Caki2 (cell line): Measurements from ENCODE around the gene OTULINL. TPM values are rescaled to one million over a fixed set of nuclear protein-coding genes. Genes with fewer than 3 reads are reported as not detected.
"Not testable (repeated sequence)": the region's sequence is repeated elsewhere in the genome, so short reads cannot be mapped to it uniquely, and the experiment has no call there.

Experiments used
- DNase-seq: peaks from one replicate; pipeline ENCODE4 v3.0.0-alpha.2; 2015; ENCODE audit warnings: low read depth
- in situ Hi-C: cut with HindIII; loops from 2 replicates; pipeline ENCODE4 v1.10.0; 2016; ENCODE audit warnings: low sequenced_read_pairs, low pct_unique_long_range_greater_than_20kb, mixed read lengths
- total RNA-seq: library from RNA; depleted of rRNA; stranded (reverse); fragments of >200 nt; shearing (Covaris generic); gene quantifications from 2 replicates; pipeline ENCODE4 v1.2.3, GENCODE V29; 2014; ENCODE audit warnings: low replicate concordance; rRNA removed

Gene OTULINL
- 2.1 and 2.5 TPM in 2 replicates for total RNA-seq

DNA sequence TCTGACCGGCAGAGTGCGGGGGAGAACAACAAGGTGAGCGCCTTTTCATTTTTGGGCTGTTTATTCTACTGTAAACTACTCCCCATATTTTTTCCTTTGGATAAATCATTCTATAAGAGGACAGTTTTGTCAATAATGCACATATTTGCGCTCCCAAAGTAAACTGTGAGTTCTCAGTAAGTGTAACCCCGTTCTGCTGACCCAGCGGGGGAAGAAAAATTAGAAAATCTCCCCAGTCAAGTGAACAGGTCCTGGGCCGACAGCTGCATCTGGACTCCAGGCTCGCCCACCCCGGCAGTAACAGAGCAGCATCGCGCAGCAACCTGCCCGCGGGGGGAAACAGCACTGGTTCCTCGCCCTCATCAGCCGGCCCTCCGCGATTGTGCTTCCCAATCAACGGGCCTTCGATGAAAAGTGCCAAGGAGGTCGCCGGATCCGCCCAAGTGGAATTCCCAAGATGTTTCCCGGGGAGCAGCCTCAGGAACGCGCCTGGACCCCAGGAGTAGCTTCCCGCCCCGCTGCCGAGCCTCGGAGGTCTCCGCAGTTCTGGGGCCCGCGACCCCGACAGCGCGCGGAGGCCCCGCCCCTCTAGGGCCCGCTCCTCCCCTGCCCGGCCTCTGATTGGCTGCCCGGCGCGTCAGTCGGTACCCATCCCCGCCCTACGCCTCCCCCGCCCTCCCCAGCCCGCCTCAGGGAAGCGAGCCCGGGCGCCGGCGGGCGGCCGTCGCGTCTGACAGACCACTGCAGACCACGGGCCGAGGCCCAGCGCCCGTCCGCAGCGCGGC is at the start of gene OTULINL:
TSS of gene OTULINL (plus strand) at position 687 of the 785 bp plus-strand sequence. CDS start 103 bp downstream, outside the sequence.
- DNase-seq, result peak; percentile 50

DNA sequence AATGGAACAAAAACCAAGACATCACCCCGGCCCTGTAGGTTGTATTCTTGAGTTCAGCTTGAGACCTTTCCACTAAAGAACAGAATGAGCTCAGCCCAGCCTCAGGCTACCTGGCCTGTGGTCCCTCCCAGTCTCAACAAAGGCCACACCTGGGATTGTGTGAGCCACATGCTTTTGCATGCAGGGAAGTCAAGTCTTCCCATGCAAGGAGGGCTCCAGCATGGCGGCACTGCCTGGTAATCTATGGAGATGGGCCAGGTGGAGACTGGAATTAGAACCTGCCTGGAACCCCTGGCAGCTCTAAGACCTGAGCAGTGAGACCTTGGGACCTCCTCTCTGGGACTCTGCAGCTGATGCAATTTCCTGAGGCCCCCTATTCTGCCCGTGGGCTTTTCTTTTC is 49.4 kb upstream of the OTULINL start:
- in situ Hi-C loops, result no loop called here

More for the DNA sequence above, at the start of gene OTULINL:
- in situ Hi-C loops, result no loop called here

DNA sequence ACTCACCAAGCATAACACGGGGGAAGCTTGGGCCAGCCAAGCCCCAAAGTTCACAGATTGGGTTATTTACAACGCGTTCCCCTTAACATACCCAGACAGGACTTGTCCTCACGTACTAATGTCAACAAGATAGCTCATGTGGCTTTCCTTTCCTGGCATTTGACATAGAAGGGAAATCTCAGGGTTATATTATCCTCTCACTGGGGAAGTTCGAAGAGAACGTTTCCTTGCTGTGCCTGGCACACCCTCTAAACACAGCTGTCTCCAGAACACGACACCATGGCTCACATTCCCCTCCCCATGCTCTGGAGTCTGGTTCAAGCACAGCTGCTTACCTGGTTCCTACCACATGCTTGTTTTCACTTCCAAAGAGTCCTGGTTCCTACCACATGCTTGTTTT is 46.8 kb upstream of the OTULINL start:
- DNase-seq, result no peak
- in situ Hi-C loops, result no loop called here

More for the DNA sequence above, 49.4 kb upstream of the OTULINL start:
- no peak for DNase-seq

DNA sequence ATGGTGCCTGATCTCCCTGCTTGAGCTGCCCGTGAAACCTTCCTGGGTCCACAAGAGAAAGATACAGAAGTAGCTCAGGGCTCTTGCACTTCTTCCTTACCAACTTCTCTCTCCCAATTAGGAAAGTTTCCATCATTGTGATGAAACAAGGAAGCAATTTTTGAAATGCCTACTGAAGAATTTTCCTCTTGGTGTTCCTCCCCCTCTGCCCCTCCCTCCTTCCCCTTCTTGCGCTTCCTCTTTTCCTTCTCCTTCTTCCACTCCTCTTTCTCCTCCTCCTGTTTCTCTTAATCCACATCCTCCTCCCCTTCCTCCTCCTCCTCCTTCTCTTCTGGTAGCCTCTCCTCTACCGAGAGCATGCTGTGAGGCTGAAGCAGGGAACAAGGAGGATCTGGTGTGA is 36.3 kb upstream of the OTULINL start:
- in situ Hi-C loops, result no loop called here
- no peak for DNase-seq

DNA sequence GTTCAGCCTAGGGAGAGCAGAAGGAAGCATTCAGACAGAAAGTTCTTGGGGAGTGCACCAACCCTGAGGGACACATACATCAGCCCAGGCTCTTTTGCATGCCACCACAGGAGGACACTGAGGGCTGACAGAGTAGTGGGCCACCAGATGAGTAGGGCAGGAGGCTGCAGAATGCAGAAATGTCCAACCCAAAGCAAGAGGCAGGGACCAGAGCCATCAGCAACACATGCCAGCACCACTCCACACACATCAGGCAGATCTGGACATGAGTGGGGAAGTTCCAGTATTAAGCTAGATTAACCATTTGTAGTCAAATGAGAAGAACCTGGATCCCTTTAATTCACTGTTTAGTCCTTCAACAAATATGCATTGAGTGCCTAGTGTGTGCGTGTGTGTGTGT is 35.7 kb upstream of the OTULINL start:
- DNase-seq, result no peak
- in situ Hi-C loops, result no loop called here

DNA sequence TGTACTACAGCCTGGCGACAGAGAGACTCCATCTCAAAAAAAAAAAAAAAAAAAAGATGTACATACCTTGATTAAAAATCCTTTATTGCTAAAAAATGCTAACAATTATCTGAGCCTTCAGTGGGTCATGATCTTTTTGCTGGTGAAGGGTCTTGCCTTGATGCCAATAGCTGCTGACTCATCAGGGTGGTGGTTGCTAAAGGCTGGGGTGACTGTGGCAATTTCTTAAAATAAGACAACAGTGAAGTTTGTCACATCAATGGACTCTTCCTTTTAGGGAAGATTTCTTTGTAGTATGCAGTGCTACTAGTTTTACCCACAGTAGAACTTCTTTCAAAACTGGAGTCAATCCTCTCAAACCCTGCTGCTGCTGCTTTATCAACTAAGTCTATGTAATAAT is 33.9 kb upstream of the OTULINL start:
- no peak for DNase-seq
- in situ Hi-C loops, result no loop called here

DNA sequence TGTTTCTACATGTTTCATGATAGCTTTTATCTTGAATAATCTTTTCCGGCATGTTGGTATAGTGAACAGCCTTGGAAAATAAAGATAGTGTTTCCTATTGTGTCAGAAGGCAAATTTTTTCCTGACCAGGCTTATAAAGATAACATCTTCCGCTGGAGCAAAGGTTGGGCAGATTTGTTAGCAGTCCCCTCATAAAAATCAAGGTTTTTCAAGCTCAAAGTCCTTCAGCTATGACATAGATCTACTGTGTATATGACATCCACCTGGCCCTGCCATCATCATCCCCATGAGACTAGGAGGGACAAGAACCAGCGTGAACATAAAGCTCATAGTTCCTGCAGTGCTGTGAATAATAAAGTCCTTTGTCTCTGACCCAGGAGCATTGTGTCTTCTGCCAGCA is 30.4 kb upstream of the OTULINL start:
- in situ Hi-C loops, result no loop called here
- DNase-seq, result no peak

DNA sequence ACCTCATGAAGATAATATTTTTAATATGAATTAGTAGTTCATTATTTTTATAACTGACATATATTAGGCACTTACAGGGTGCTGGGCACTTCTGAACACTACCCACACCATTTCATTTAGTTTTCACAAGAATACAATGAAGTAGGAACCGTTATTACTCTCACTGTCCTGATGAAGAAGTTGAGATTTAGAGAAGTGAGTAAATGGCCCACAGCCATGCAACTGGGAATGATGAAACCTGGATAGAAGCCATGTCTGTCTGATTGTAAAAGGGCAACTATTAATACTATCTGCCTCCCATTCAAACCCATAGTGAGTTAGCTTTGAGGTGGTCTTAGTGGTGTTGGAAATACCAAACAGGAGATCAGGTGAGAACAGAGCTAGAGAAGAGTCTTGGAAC is 29.6 kb upstream of the OTULINL start:
- no peak for DNase-seq
- in situ Hi-C loops, result no loop called here

DNA sequence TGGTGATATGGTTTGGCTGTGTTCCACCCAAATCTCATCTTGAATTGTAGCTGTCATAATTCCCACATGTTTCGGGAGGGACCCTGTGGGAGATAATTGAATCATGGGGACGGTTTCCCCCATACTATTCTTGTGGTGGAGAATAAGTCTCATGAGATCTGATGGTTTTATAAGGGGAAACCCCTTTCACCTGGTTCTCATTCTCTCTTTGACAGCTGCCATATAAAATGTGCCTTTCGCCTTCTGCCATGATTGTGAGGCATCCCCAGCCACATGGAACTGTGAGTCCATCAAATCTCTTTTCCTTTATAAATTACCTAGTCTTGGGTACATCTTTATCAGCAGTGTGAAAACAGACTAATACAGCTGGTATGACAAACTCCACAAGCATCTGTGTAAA is 27.3 kb upstream of the OTULINL start:
- DNase-seq, in situ Hi-C loops: not testable (repeated sequence)

DNA sequence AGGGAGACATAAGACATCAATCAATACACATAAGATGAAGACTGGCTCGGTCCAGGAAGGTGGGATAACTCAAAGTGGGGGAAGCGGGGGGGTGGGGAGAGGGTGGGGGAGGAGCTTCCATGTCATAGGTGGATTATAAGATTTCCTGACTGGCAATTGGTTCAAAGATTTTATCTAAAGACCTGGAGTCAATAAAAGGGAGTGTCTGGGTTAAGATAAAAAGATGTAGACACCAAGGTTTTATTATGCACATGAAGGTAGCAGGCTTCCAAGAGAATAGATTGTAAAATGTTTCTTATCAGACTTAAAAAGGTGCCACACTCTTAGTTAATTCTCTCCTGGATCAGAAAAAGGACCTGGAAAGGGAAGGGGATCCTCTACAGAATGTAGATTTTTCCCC is 25.6 kb upstream of the OTULINL start:
- DNase-seq, result no peak
- in situ Hi-C loops, result no loop called here

DNA sequence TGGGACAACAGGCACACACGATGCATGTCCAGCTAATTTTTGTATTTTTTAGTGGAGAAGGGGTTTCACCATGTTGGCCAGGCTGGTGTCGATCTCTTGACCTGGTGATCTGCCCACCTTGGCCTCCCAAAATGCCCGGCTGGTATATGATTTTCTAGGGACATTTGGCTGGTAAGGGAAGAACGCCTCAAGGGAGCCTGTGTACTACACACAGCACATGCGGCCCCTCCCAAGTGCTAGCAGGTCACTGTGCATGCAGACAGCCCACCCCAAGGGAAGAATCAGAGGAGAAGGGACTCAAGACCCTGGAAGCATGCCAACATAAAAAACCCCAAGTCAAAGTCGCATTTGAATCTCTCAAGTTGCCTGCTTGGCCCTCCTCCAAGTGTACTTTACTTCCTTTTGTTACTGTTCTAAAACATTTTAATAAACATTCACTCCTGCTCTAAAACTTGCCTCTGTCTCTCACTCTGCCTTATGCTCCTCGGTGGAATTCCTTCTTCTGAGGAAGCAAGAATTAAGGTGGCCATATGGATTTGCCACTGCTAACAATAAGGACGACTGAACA is 24.3 kb upstream of the OTULINL start:
- no peak for DNase-seq

DNA sequence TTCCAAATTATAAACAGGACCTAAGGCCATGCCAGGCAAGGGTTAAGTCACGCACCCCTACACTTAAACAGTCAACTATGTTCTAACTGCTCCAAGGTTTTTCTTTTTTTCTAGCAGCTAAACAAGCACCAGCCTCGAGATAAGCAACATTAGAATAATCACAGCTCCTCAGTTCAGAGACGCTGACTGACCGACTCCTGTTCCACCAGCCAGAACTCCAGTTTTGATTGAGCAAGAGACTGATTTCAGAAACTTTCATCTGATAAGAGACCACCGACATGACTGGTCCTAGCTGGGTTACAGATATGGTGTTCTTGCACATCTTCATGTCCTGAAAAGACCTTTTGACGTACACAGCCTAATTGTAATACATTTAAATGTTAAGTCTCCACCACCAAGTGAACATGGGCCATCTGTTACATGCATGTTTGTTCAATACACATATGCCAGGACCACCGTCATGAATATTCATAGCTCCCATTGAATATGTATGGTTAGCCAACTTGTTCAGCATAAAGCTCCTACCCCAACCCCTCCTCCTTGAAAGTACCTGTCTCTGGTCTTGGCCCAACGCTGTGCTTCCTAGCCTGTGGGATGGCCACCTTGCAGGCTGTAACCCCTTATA is 23.7 kb upstream of the OTULINL start:
- in situ Hi-C loops, result no loop called here
- DNase-seq, result no peak

More for the DNA sequence above, 24.3 kb upstream of the OTULINL start:
- in situ Hi-C loops, result no loop called here

DNA sequence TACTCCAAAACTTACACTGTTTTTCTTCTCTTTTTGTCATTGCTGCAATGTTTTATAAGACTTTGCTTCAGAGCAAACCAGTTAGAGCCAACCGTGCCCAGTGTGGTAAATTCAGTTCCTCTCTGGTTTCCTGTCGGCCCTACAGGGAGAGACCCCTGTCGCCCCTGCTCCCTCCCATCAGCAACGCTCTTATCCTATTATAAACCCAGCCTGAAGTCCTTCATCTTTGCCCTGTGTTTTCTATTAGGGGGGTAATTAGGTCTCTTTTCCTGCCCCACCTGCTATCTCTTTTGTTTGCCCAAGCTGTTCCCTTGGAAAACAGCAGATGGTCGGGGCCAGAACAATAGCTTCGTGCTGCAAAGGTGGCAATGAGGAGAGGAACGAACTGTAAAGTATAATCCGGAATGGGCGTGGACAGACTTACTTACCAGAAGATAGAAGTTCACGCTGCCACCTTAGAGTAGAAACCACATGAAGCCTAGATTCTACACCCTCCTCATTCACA is 21.4 kb upstream of the OTULINL start:
- DNase-seq, result no peak
- in situ Hi-C loops, result no loop called here

DNA sequence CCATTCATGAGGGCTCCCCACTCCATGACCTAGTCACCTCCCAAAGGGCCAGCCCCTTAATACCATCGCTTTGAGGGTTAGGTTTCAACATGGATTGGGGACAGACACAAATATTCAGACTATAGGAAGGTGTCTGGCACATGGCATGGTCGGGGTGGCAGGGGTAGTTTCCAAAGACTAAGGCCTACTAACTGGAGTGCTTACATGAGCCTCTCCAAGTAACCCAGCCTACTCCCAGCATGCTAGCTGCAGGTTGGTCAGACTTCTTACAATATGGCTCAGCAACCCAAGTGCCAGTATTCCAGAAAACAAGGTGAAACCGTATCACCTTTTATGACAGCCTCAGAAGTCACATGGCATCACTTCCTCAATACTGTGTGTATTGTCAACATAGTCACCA is 19.9 kb upstream of the OTULINL start:
- in situ Hi-C loops, result no loop called here
- DNase-seq, result no peak

DNA sequence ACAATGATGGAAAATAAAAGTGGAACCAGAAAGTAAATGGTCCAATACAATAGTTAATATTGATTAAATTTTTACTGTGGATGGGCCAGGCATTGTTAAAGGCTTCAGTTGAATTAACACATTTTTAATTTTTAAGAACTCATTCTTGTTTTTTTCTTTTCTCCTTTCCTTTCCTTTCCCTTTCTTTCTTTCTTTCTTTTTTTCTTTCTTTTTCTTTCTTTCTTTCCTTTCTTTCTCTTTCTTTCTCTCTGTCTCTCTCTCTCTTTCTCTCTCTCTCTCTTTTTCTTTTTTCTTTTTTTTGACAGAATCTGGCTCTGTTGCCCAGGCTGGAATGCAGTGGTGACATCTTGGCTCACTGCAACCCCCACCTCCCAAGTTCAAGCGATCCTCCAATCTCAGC is 13.3 kb upstream of the OTULINL start:
- in situ Hi-C loops, result no loop called here
- DNase-seq, result no peak

DNA sequence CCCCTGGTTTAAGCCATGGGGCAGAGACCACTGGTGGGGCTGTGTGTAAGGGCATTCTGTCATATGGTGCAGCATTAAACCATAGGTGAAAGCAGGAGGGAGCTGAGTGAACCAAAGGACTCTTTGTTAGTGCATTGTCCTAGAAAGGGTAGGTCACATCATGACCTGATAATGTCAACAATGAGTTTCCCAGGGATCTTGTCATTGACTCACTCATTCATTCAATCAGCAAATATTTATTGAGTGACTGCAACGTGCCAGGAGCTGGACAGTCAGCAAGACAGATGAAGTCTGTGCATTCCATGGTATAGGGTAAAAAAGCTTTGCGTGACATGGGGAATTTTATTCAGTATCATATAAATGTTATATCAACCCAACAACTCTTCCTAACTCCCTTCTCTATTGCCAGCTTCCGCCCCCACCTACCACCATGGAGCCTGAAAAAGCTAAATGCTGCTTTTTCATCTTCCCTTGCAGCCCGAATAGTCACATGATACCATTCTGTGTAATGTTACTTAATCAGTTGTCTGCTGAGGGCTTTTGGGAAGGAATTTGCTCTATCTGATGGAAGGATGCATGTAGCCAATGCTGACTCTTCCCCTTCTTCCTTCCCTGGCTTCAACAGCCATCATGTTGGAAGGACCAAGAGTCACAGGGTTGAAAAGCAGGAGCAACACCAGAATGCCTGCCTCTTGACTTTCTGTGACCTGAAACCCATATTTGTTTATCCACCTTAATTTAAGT is 11.5 kb upstream of the OTULINL start:
- in situ Hi-C loops, result no loop called here
- DNase-seq, result no peak

DNA sequence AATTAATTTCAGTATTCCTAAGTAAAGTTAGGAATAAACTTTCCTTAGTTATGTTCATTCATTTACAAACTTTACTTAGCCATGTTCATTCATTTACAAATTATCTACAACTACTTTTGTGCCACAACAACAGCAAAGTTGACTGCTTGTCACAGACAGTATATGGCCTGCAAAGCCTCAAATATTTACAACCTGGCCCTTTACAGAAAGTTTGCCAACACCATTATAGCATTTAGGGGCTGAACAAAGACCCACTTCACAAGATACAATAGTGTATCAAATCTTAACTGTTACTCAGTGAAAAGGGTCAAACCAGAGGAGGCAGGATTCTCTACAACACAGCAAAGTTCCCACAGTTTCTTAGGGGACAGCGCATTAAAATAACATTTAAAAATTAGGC is 9.7 kb upstream of the OTULINL start:
- DNase-seq, result no peak
- in situ Hi-C loops, result no loop called here

DNA sequence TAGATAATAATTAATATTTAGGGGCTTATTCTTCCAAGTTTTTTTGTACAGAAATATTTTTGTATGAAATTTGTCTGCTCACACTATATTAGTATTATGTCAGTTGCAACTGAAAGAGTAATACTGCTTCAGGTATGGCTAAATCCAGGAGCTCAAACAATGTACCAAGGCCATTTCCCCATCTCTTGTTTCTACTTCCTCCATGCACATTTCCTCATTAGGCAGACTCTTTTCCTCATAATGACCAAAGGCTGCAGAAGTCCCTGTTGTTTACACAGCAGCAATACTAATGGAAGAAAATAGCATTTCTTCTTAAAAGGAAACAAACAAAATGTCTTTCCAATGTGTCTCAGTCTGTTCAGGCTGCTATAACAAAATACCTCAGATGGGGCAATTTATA is 9.2 kb upstream of the OTULINL start:
- in situ Hi-C loops, result no loop called here
- no peak for DNase-seq

DNA sequence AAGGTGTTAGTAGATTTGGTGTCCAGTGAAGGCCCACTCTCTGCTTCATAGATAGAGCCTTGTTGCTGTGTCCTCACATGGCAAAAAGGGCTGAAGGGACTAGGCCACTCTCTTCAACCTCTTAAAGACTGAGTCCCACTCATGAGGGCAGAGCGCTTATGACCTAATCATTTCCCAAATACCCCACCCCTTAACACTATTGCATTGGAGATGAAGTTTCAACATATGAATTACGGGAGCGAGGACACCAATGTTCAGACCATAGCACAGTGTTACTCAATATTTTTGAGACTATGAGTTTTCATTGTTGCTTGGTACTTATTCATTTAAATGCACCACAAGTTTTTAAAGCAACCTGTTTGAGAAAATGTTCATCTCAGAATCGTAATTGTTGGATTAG is 8.8 kb upstream of the OTULINL start:
- in situ Hi-C loops, result no loop called here
- DNase-seq, result no peak
